DMS79 (cell line): ENCODE data around the gene TEC.

Experiments
- DNase-seq: peaks from one replicate; lab custom pipeline; 2025; lab: John Stamatoyannopoulos, UW

The TEC gene

DNA sequence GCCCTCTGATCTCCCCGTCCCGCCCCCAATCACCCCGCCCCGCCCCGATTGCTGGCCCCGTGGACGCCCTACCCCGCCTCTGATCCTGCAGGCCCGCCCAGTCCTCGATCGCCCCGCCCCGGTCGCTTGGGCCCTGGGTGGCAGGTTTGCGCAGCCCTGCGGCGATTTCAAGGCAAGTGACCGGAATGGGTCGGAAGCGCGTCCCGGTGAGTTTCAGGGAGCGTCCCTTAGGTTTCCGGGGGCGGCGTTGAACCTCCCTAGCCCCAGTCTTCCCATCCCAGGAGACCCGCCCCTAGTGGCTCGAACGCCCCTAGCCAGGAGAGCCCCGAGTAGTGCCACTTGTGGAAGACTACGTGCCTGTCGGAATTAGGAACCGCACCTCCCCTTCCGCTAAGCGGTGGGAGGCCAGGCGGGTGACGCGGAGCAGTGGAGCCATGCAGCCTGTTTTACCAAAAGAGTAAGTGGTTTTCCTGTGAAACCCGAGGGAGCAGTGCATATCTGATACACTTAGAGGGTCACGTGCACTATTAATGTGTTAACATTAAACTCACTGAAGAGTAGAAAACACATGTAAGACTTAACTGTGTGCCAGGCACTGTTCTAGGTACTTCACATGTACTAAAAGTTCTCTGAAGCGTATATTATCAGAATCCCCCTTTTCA, 354 bp upstream of the TEC start:
- peak; percentile 0 for DNase-seq

DNA sequence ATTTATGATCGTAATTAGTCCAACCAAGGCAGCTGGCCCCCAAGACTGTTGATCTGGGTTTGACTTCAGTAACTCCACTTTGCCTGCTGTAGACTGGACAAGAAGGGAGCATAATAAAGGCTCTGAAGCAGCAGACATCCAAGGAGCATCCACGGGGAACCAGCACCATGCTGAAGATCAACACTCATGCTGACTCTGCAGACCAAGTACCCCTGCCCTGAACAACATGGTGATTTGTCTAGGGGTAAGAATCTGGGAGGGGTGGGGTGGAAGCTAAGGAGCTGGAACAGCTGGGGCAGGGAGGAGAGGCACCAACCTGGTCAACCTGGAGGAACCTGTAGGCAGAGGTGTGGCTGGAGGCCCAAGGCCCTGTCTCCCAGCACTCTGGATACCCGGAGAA, 2.1 kb downstream of the TEC start:
- DNase-seq, result no peak

DNA sequence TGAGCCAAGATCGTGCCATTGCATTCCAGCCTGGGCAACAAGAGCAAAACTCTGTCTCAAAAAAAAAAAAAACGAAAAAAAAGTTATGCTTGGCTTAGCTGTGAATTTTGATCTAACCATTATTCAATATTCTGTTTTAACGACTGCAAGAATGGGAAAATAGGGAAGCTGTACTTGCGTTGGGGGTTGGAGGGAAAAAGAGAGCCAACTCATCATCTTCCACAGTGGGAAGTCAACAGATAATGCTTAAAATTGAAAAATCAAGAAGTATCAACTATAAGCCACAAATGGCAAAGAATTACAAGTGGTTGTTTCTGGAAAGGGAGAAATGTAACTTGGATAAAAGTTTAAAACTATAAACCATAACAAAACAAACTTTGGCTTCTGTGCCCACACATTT, 2.9 kb downstream of the TEC start:
- no peak for DNase-seq

DNA sequence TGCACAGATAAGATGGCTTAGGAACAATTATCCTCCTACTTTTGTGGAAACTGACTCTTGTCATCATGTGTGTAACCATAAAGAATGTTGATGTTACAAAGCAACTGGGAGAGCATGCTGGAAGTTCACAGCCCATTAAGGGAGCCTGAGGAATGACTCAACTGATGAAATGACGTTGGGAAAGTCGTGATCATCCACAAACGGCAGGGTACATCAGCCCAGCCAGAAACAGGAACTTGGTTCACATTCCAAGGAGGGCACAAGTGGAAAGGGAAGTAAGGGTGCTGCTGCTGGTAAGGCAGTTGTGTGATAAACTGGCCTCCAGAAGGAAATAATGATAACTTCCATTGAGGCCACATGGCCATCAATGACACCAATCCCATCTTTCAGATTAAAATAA, 6.7 kb downstream of the TEC start:
- no peak for DNase-seq

DNA sequence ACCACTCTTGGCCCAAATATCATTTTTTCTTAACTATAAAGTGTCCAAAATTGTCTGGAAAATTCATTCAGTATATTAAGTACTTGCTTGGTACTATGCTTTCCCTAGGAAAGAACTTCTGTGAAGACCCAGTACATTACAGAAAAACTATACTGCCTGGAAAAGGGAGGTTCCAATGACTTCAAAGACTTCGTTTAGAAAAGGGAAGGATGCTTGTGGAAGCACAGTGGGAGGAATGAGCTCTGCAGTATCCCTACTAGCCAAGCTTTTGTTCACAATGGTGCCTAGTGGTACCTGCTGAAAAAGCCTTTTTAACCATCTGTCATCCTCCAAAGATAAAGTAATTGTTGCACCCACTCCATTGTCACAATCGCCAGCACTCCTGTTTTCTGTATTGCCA, 7.2 kb downstream of the TEC start:
- DNase-seq, result no peak

DNA sequence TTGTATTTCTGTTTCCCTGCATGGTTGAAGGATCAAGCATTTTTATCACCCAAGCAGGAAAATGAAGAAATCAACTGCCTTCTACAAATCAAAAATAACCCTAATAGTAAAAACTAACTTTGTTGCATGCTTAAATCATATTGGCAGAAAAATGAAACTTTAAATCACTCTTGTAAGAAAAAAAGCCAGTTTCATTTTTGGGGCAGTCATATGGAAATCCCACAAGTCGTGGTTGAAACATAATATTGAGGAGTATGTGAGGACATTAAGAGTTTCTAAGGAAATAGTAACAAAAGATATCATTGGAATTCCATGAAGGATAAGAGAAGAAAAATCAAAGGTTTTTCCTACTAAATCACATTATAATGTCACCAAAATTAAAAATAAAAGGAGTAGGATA, 8.4 kb downstream of the TEC start:
- DNase-seq, result no peak

DNA sequence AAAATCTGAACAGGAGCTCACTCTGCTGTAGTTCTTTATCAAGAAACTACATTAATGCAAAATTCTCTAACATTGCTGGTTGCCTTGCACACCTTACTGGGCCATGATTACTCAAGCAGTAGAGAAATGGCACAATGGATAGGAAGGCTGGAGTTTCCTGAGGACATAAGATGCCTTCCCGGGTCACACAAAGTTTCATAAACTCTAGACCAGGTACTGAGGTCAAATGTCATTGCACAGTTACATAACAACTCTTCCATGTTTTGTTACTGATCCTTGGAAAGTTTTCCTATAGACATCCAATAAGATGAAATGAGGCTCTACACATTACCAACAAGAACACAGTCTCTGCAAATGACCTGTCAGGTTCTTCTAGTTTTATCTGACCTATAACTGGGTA, 9.9 kb downstream of the TEC start:
- DNase-seq, result no peak

DNA sequence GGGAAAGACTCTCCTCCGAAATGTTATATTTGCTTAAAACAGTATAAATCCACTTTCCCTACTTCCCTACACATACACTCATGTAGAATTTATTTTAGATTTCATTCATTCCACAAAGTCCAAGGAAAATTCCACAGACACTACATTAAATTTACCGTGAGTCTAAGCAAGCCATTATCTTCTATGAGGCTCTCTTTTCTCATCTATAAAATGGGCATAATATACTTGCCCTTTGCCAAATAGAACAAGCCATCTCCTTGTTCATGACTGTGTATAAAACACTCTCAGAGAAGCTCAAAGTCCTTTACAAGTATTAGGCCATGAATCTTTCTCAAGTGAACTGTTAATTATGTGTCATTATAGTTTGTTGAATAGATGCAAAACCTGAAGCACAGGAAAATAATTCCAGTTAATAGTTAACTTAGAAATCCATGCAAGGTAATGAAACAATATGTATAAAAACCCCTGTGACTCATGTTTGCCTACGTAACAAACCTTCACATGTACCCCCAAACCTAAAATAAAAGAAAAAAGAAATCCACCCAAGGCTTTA, 10.7 kb downstream of the TEC start:
- no peak for DNase-seq

DNA sequence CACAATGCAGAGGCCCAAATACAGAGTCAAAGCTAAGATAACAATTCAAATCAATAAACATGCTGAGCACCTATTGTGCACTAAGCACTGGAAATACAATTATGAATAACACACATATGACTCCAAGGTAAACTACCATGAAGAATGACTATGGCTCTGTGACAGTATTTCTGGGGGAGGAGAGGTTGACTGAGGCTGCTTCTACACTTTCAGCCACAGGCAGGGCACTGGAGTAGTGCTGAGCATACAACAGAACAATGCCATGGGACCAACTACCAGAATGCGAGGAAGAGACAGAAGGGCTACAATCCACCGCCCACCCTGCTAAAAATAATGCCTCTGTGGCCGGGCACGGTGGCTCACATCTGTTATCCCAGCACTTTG, 13.7 kb downstream of the TEC start:
- no peak for DNase-seq

DNA sequence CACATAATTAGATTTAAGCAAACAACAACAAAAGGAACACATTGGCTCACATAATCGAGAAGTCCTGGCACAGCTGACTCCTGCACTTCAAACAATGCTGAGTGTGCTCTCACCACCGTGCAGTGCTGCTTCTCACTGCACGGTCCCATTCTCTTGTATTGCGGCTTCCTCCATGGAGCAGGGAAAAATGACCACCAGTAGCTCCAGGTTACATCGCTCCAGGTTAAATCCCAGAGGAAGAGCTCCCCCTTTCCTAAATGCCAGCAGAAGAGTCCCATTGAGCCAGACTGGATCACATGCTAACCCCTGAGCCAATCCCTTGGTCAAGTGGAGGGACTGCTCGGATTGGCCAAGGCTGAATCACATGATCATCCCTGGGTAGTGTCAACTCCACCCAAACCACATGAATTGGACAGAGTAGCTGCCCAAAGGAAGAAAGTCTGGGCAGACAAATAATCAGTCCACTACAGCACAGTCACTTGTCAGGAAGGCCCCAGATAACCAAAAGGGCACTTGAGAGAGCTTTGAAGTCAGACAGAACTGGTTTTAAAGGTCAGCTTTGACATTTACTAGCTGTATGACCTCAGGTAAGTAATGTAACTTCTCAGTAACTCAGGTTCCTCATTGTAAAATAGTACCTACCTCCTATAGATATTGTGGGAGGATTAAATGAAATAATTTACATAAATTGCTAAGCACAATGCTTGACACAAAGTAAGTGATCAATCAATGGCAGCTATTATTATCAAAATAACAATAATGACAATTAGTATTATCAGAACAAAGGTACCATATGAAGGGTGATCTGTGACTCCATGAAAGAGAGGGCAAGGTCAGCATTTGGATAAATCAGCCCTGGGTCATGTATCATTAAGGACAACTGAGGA, 14.3 kb downstream of the TEC start:
- DNase-seq, result no peak

DNA sequence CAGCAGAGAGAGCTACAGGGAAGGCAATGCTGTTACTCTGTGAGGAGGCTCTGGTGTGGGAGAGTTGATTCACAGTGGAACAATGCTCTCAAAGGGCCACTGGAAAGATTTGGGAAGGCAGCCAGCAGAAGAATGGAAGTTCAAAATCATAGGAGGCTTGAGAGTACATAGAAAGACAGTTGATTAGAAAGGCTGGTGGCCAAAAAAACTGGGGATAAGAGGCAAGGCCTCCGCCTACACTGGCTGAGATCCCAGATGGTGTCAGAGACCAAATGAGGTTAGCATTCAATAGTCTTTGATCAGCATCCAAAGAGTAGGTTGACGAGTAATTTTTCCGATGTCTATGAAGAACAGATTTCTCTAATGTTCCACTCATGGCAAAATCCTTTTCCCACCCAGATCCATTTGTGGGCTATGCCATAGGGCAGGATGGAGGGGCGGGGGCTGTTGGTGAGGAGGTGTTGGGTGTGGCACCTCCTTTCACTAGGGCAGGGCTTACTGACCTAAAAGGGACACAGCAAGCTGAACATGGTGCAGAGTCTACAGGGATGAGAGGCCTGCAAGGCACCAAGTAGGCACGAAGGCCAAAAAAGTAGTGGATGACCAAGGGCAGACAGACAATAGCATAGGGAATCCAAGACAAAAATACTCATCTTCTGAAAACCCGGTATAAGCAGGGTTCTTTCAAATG, 15.1 kb downstream of the TEC start:
- DNase-seq, result peak; percentile 28

DNA sequence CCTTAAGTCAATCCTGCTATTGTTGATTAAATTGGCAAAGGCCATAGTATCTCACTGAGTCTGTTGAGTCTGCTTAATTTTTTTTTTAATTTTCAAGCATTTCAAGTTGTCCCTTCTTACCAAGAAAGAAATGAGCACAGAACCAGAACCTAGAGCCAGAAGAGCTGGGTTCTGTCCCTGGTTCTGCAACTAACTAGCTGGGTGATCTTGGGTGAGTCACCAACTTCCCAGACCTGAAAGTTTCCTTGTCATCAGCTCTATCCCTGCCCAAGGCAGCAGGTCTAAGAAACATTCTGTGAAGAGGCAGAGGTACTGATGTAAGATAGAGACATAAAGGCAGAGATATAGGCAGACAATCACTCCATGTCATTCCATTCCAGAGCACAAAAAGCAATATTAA, 17.3 kb downstream of the TEC start:
- DNase-seq, result no peak

DNA sequence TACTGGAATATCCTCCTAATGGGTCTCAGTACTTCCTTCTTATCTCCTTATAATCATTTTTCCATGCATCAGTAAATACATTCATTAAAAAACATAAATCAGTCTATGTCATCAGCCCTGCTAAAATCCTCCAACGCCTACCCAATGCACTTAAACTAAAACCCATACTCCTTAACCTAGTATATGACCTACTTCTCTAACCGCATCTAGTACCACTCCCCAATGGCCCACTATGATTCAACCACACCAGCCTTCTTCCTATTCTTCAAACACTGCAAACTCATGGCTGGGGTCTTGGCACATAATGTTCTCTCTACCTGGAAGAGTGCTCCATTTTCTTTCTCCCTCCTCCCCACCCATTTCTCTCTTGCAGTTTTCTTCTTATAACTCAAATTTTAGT, 18.7 kb downstream of the TEC start:
- no peak for DNase-seq

DNA sequence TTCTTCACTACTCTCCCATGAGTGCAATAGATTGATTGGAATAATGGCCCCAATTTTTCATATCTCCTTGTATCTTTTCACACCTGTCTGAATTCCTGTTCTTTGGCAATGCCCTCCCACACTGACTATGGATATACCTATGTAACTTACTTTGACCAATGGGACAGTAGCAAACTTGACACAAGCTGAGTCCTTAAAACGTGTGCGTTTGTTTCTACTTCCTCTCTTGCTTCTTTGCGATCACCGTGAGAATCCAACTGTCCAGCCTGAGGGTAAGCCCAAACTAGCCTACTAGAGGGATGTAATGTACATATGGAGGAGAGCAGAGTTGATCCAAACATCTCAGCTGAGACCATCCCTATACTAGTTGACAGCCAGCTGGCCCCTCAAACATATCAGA, 19.3 kb downstream of the TEC start:
- DNase-seq, result no peak

DNA sequence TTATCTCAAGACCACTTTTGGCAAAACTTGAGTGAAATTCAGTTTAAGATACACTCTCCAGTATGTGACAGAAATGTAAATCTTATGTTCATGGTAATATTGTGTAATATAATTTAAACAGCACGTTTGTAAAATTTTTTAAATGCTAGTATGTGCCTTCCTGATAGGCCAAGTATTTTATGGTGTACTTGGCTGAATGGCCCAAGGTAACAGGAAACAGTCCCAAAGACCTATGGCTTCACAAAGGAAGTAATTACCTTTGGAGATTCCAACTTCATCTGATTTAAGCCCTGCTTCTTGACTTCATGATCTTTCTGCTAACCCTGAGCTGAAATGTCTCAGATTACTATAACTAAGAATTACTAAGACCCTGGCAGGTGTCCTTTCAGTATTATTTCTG, 20.3 kb downstream of the TEC start:
- no peak for DNase-seq

DNA sequence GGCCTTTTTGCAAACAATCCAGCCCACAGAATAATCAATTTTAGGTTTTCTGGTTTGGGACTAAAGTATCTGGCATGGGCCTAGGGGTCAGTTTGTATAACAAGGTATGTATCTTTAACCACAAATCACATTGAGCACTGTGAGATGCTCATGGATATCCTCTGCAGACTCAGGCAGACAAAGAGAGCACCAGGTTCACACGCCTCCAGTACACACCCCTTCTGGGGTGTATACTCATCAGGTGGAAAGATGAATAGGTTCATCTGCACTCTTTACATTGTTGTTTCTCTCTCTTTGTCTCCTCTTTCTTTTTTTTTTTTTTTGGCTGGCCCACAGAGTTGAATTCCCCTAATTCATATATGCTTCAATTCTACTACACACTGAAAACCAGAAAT, 21.1 kb downstream of the TEC start:
- DNase-seq, result no peak

DNA sequence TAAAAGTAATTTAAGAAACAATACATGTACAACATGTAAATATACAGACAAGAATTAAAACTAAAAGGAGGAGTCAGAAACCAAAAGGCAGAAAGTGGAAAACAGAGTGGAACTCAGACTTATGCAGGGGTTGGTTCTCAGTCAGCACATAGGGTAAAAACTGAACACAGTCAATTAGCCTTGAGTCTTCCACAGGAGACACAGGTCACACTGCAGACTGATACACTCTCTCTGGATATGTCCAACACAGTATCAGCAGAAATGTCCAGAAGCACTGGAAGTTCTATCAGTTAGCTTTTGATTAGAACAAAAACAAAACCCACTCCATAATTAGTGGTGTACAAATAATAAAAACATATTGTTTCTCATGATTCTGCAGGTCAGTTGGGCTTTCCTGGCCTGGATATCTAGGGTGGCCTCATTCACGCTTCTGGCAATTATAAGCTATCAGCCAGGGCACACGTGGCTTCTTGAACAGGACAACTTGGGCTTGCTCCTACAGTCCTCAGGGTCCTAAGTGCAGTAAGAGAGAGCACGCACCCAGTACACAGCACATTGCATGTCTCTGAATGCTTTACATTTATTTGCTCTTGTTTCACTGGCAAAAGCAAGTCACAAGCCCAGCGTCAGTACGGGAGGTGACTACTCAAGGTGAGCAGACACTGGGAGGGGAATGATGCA, 21.6 kb downstream of the TEC start:
- no peak for DNase-seq

DNA sequence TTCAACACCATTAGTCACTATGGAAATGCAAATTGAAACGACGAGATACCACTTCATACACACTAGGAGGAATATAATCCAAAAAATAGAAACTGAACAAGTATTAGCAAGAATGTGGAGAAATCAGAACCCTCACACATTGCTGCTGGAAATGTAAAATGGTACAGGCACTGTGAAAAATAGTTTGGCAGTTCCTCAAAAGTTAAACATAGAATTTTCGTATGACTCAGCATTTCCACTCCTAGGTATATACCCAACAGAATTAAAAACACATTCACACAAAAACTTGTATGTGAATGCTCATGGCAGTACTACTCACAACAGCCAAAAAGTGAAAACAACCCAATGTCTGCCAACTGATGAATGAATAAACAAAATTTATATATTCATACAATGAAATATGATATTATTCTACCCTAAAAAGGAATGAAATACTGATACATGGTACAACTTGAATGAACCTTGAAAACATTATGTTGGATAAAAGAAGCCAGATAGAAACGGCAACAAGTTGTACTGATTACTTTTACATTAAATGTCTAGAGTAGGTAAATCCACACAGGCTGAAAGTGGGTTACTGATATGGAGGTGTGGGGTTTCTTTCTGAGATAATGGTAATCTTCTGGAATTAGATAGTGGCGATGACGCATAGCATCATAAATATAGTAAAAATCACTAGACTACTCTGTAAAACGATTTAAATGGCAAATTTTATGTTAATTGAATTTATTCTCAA, 22.3 kb downstream of the TEC start:
- no peak for DNase-seq

DNA sequence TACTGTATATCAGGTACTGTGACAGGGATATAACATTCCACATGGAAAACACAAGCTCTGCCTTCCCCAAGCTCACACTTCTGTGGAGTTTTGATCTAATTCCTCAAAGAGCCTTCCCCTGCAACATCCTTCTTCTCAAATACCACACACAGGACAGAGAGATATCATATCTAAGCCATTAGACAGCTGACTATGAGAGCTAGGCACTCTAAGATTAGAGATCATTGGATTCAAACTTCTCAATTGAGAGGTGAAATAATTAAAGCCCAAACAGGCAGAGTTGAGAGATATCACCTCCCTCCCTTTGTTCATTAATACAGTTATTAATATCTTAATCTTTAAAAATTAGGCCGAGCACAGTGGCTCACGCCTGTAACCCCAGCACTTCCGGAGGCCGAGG, 25.0 kb downstream of the TEC start:
- no peak for DNase-seq

DNA sequence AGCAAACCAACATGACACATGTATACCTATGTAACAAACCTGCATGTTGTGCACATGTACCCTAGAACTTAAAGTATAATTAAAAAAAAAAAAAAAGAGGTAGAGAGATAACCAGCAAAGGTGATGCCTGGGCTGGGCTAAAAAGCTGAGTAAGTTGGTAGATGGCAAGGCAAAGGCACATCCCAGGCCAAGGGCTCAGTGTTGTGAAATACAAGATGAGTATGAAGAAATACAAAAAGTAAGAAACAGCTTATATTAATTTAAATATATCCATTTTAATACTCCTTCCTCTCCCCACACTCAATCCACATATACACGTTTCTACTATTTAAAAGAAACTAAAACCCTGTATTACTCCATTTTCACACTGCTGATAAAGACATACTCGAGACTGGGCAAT, 25.8 kb downstream of the TEC start:
- no peak for DNase-seq

DNA sequence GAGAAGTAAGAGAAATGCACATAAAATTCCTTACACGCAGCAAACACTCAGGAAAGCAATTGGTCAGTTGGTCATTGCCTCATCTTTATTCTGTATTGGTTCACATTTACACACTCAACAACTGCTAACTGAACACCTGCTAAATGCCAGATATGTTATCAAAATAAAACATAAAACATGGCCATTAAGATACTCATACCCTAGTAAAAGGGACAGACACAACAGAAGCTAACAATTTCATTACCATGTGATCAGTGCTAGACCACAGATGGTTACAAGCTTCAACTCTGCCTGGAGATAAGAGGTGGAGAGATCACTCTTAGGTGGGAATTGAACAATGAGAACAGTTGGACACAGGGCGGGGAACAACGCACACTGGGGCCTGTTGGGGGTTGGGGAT, 26.2 kb downstream of the TEC start:
- no peak for DNase-seq
